Coronary artery (tissue), 2 donors: Measurements from ENCODE around the gene SATB1.

Experiments used
- DNase-seq: peaks from one replicate; pipeline ENCODE4 v3.0.0-alpha.2; 2017; ENCODE audit warnings: low spot score
- H3K27ac ChIP-seq, 2 donors: fragments of 200-600 bp; sonication (generic); one replicate each; pipeline ENCODE4 v1.5.1; 2016 to 2019
- H3K4me3 ChIP-seq: fragments of 200-600 bp; sonication (generic); 2 replicates; pipeline ENCODE4 v1.5.1; 2016; ENCODE audit warnings: mild to moderate bottlenecking, moderate library complexity
- TF ChIP-seq, protein P1 (sequence below): fragments of 200-600 bp; sonication (generic); IDR thresholded peaks from one replicate; pipeline ENCODE4 v1.5.1; 2019; ENCODE audit warnings: antibody characterized with exemption

Gene SATB1

DNA sequence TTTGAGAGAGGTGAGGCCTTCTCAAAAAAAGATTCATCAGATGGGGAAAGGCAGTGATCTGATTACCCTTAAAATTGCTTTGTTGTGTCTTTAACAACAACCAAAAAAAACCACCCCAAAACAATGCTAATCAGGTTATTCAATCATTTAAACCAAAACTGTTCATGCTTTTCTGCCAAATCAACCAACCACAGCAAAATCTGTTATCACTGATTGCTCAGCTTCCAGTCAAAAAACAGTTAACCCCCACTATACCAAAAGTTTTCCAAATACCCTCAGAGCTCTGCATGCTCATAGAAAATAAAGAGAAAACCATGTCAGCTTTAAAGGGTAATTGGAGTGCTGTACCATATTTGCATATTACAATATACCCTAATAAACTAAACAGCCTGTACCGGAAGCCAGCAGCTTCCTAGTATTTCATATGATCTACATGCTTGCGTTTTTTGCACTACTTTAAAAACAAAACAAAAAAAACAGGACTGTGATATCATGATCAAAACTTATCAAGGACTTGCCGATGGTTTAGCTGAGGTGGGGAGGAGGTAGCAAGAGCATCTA, 22.8 kb downstream of the SATB1 start:
- no peak overlapping the region for H3K4me3 ChIP-seq
- TF ChIP-seq, protein P1, sequence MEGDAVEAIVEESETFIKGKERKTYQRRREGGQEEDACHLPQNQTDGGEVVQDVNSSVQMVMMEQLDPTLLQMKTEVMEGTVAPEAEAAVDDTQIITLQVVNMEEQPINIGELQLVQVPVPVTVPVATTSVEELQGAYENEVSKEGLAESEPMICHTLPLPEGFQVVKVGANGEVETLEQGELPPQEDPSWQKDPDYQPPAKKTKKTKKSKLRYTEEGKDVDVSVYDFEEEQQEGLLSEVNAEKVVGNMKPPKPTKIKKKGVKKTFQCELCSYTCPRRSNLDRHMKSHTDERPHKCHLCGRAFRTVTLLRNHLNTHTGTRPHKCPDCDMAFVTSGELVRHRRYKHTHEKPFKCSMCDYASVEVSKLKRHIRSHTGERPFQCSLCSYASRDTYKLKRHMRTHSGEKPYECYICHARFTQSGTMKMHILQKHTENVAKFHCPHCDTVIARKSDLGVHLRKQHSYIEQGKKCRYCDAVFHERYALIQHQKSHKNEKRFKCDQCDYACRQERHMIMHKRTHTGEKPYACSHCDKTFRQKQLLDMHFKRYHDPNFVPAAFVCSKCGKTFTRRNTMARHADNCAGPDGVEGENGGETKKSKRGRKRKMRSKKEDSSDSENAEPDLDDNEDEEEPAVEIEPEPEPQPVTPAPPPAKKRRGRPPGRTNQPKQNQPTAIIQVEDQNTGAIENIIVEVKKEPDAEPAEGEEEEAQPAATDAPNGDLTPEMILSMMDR: no peak
- H3K27ac ChIP-seq: no peak overlapping the region
- no peak for DNase-seq

DNA sequence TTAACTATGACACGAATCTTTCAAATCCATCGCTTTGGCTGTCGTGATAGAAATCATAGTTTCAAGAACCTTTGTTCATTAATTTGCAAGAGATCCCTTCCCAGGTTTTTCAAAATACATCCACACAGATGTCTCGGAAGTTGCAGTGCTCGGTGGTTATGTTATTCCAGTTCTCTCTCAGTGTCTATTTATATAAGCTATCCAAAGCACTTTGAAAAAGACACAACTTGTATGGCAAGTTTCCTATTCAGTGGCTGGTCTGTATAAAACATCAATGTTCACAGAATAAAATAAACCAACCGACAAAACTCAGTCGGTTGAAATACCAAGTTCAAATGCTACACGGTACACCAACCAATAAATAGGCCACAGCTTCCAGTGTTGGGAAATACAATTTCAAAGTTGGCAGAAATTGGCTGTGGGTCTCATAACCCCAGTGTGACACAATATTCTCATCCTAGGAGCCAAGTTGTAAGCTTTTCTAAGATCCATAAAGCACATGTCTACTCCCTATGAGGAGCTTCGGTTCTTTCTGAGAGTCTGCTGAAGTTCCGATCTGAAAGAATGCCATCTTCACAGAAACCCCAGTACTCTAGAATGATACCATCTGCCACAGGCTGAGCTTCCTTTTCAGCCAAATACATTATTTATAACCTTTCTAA, 23.7 kb downstream of the SATB1 start:
- no peak for DNase-seq
- no peak overlapping the region for H3K27ac ChIP-seq
- H3K4me3 ChIP-seq: no peak overlapping the region
- TF ChIP-seq, protein P1: no peak

DNA sequence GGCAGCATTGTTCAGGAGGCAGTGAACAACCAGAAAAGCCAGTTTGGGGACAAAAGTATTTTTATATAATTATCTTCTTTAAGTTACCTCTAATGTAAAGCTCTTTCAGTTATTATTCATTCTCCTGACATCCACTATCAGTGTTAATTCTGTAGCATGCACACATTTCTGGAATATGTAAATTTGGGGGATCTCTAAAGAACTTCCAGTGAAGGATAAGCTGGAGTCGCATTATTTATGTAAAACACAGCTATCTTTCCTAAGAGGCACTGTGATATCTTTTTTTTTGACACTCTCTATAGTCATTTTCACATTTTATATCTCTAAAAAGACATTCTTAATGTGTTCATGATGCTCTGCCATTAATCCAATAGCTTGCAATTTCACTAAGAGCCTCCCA, 26.7 kb downstream of the SATB1 start:
- no peak overlapping the region for H3K27ac ChIP-seq
- TF ChIP-seq, protein P1: no peak
- no peak overlapping the region for H3K4me3 ChIP-seq
- DNase-seq: no peak

DNA sequence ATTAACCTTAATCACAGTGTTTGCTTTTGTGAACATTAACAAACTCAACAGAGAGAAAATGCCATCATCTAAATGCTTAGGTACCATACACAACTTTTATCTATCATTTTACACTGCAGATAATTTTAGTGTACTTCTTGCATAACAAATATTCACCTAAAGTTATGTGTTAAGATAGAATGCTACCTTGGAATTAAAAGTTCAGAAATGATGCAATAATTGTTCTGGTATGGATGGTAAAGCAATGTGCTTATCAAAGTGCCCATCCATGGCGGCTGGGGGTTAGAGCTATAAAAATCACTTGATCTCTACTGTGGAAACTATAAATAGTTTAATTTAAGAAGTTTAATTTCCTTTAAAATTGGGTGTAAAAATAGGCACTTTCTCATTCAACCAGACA, 28.7 kb downstream of the SATB1 start:
- DNase-seq: no peak
- Histone ChIP-seq H3K27ac (no peak overlapping the region), H3K4me3 (no peak overlapping the region)
- TF ChIP-seq, protein P1: no peak

DNA sequence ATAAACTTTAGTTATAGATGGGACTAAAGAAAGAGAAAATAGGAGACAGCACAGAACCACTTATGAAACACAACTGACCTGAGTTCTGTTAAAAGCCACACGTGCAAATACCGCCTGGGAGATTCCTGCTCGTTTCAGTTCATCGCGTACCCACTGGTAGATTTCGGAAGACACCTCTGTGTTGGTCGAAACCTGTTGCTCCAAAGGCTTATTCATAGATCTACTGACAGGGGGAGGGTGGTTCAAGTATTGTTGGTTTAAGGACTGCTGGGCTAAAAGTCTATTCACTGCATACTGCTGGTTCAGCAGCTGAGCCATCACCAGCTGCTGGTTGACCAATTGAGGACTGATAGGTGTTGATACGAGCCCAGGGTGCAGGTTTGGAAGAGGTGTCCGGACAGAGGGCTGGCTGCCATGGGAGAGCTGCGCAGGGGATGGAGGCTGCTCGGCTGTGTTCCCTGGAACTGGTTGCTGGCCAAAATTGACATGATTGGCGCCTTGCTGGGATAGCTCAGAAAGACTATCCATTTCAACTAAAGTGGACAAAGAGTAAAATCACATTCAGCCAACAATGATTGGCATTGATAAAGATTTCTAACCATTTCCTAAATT, 30.6 kb downstream of the SATB1 start:
- H3K27ac ChIP-seq: no peak overlapping the region
- TF ChIP-seq, protein P1: no peak
- H3K4me3 ChIP-seq: no peak overlapping the region
- no peak for DNase-seq

DNA sequence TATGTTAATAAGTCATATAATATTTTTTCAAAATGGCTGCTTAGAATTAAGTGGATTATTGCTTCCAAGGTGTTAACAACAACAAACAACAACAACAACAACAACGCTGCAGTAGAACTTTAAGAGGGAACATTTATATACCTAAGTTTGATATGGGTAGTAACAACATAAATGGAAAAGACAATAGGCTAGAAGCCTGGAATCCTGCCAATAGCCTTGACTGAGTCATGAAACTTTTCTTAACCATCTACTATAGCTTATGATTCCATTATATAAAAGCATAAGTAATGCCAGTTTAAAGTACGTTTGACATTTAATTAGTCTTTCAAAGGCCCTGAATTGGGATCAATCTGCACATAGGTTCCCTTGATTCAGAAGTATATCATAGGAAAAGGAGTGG, 31.2 kb downstream of the SATB1 start:
- Histone ChIP-seq H3K4me3 (no peak overlapping the region), H3K27ac (no peak overlapping the region)
- TF ChIP-seq, protein P1: no peak
- DNase-seq: no peak
